H1 (cell line): ENCODE data around the gene METTL18. TPM values are rescaled to one million over a fixed set of nuclear protein-coding genes. Genes with fewer than 3 reads are reported as not detected.

Experiments used
- CTCF ChIA-PET: fragments of 300-600 bp; sonication (Branson Sonifier 250); formaldehyde crosslinking; loops from one replicate; lab custom pipeline; 2021; ENCODE audit not compliant: partially characterized antibody; lab: Charles Lee
- POLR2A ChIA-PET: fragments of 300-600 bp; sonication (Branson Sonifier 250); formaldehyde crosslinking; loops from one replicate; lab custom pipeline; 2021; ENCODE audit warnings: inconsistent platforms; ENCODE audit not compliant: partially characterized antibody; lab: Charles Lee
- DNase-seq, 2 experiments: peaks; one replicate each; pipeline versions ENCODE4 v3.0.0 to v3.0.0-alpha.2; 2010 to 2022; ENCODE audit warnings: low spot score in 2 of 2, low read depth in 1 of 2, mixed read lengths in 1 of 2
- FAIRE-seq: peaks from 2 replicates; lab custom pipeline; 2011; peaks lifted over from hg19 to GRCh38; lab: Jason Lieb, UNC
- H2AFZ ChIP-seq: 2 replicates; pipeline ENCODE4 v1.8.1; 2012; ENCODE audit warnings: low read length, inconsistent platforms
- H2AK5ac ChIP-seq: 2 replicates; pipeline ENCODE4 v1.6.1; 2013; ENCODE audit warnings: low read depth, low read length
- H2BK120ac ChIP-seq: replicated peaks from 2 replicates; pipeline ENCODE3; 2013; ENCODE audit warnings: low read depth, low read length, inconsistent platforms
- H2BK12ac ChIP-seq: 2 replicates; pipeline ENCODE4 v1.6.1; 2013; ENCODE audit warnings: low read depth, low read length
- H2BK15ac ChIP-seq: 2 replicates; pipeline ENCODE4 v1.6.1; 2013; ENCODE audit warnings: low read length
- H2BK20ac ChIP-seq: 2 replicates; pipeline ENCODE4 v1.6.1; 2013; ENCODE audit warnings: low read length
- H2BK5ac ChIP-seq: 2 replicates; pipeline ENCODE4 v1.6.1; 2013; ENCODE audit warnings: low read depth, low read length
- H3K14ac ChIP-seq: 2 replicates; pipeline ENCODE4 v1.6.1; 2013; ENCODE audit warnings: inconsistent platforms; ENCODE audit not compliant: insufficient read length
- H3K18ac ChIP-seq: 2 replicates; pipeline ENCODE4 v1.6.1; 2013; ENCODE audit warnings: low read length; ENCODE audit errors: extremely low read depth
- H3K23ac ChIP-seq: 2 replicates; pipeline ENCODE4 v1.6.1; 2013; ENCODE audit warnings: inconsistent platforms; ENCODE audit not compliant: insufficient read length
- H3K23me2 ChIP-seq: 2 replicates; pipeline ENCODE4 v1.6.1; 2013; ENCODE audit warnings: low read depth, low read length
- H3K27ac ChIP-seq: 2 replicates; pipeline ENCODE4 v1.6.1; 2011; ENCODE audit warnings: low read depth, low read length, inconsistent platforms
- H3K27me3 ChIP-seq, 4 experiments: replicated peaks in 1 of 4; 1 replicate in 1 of 4; 2 replicates in 3 of 4; pipeline versions ENCODE4 v1.6.1 to v1.8.1; 2011 to 2013; ENCODE audit warnings: low read length in 3 of 4, mild to moderate bottlenecking in 3 of 4, inconsistent platforms in 2 of 4, mixed read lengths in 2 of 4, moderate library complexity in 1 of 4; ENCODE audit not compliant: control insufficient read depth in 3 of 4, insufficient read depth in 3 of 4; ENCODE audit errors: extremely low read depth in 1 of 4
- H3K36me3 ChIP-seq, 4 experiments: 2 replicates each; pipeline versions ENCODE4 v1.6.1 to v1.8.1; 2011 to 2013; ENCODE audit warnings: mild to moderate bottlenecking in 4 of 4, low read length in 3 of 4, moderate library complexity in 2 of 4, control low read depth in 1 of 4, inconsistent platforms in 1 of 4; ENCODE audit not compliant: insufficient read depth in 4 of 4, control insufficient read depth in 2 of 4
- H3K4ac ChIP-seq: replicated peaks from 2 replicates; pipeline ENCODE3; 2013; ENCODE audit warnings: low read length, low read depth, mixed read lengths, inconsistent platforms; ENCODE audit not compliant: insufficient read length
- H3K4me1 ChIP-seq, 4 experiments: replicated peaks in 1 of 4; 1 replicate in 1 of 4; 2 replicates in 3 of 4; pipeline versions ENCODE4 v1.6.1 to v1.8.1; 2011 to 2013; ENCODE audit warnings: low read length in 3 of 4, inconsistent platforms in 2 of 4, mixed read lengths in 1 of 4; ENCODE audit not compliant: insufficient read depth in 4 of 4, control insufficient read depth in 3 of 4
- H3K4me2 ChIP-seq, 2 experiments: 2 replicates each; pipeline versions ENCODE4 v1.6.1 to v1.8.1; 2011 to 2013; ENCODE audit warnings: low read depth in 2 of 2, low read length in 2 of 2, control low read depth in 1 of 2, inconsistent platforms in 1 of 2, mild to moderate bottlenecking in 1 of 2; ENCODE audit not compliant: insufficient read depth in 1 of 2
- H3K4me3 ChIP-seq, 4 experiments: fragments of 200-600, 300-600 bp in 1 of 4; sonication (generic), shearing (Covaris generic), sonication (Bioruptor Twin) in 1 of 4; 2 replicates each; pipeline versions ENCODE4 v1.5.1 to v1.8.1; 2011 to 2016; ENCODE audit warnings: low read length in 4 of 4, low read depth in 3 of 4, control low read depth in 2 of 4, inconsistent platforms in 2 of 4, mild to moderate bottlenecking in 2 of 4, mixed read lengths in 1 of 4, moderate library complexity in 1 of 4; ENCODE audit not compliant: insufficient read depth in 2 of 4; ENCODE audit errors: extremely low read depth in 1 of 4
- H3K56ac ChIP-seq: replicated peaks from 2 replicates; pipeline ENCODE3; 2013; ENCODE audit warnings: low read depth, mild to moderate bottlenecking, mixed read lengths, low read length, inconsistent platforms; ENCODE audit not compliant: insufficient read length
- H3K79me1 ChIP-seq: 2 replicates; pipeline ENCODE4 v1.6.1; 2013; ENCODE audit warnings: low read depth, low read length, control low read depth
- H3K79me2 ChIP-seq, 2 experiments: 2 replicates each; pipeline versions ENCODE4 v1.6.1 to v1.8.1; 2012 to 2013; ENCODE audit warnings: low read length in 2 of 2, mild to moderate bottlenecking in 2 of 2, inconsistent platforms in 1 of 2; ENCODE audit not compliant: insufficient read depth in 2 of 2, control insufficient read depth in 1 of 2
- H3K9ac ChIP-seq, 4 experiments: replicated peaks in 1 of 4; 1 replicate in 1 of 4; 2 replicates in 3 of 4; pipeline versions ENCODE4 v1.6.1 to v1.8.1; 2011 to 2013; ENCODE audit warnings: low read depth in 3 of 4, low read length in 3 of 4, control low read depth in 2 of 4, mild to moderate bottlenecking in 2 of 4, moderate library complexity in 2 of 4, inconsistent platforms in 1 of 4; ENCODE audit errors: extremely low read depth in 1 of 4
- H3K9me3 ChIP-seq, 2 experiments: 2 replicates each; pipeline versions ENCODE4 v1.6.1 to v1.8.1; 2012 to 2013; ENCODE audit warnings: mild to moderate bottlenecking in 2 of 2, moderate library complexity in 2 of 2, control low read depth in 1 of 2, inconsistent platforms in 1 of 2, low read depth in 1 of 2, low read length in 1 of 2, mixed read lengths in 1 of 2; ENCODE audit not compliant: insufficient read depth in 2 of 2
- H4K20me1 ChIP-seq, 2 experiments: replicated peaks in 1 of 2; 2 replicates each; pipeline versions ENCODE3 to v1.8.1; 2011 to 2013; ENCODE audit warnings: inconsistent platforms in 2 of 2, low read length in 2 of 2, mild to moderate bottlenecking in 1 of 2; ENCODE audit not compliant: insufficient read depth in 2 of 2, control insufficient read depth in 1 of 2
- H4K5ac ChIP-seq: 2 replicates; pipeline ENCODE4 v1.6.1; 2013; ENCODE audit warnings: low read length, low read depth, mixed read lengths, inconsistent platforms; ENCODE audit not compliant: insufficient read length
- H4K8ac ChIP-seq: 2 replicates; pipeline ENCODE4 v1.8.0; 2013; ENCODE audit warnings: mild to moderate bottlenecking, moderate library complexity, low read length, inconsistent platforms; ENCODE audit not compliant: insufficient read depth; ENCODE audit errors: extremely low read depth
- H4K91ac ChIP-seq: replicated peaks from 2 replicates; pipeline ENCODE3; 2013; ENCODE audit warnings: low read length, mixed read lengths, inconsistent platforms; ENCODE audit not compliant: insufficient read length
- KDM5A ChIP-seq: fragments of 200-600 bp; IDR thresholded peaks from 2 replicates; pipeline ENCODE4 v1.7.1; 2012; ENCODE audit warnings: mild to moderate bottlenecking, low read length, inconsistent platforms, mixed read lengths
- NRF1 ChIP-seq: IDR thresholded peaks from 2 replicates; pipeline ENCODE4 v1.6.1; 2011; ENCODE audit warnings: mild to moderate bottlenecking, low read depth, low read length, improper control_type of control experiment
- ZNF274 ChIP-seq: IDR thresholded peaks from 2 replicates; pipeline ENCODE4 v1.7.0; 2012; ENCODE audit warnings: low read length, borderline replicate concordance; ENCODE audit errors: extremely low read depth
- WGBS, 2 experiments: shearing (Covaris generic) in 1 of 2; methylation state at CpG; one replicate each; pipeline versions ENCODE4 v1.1.6 to v1.1.7; 2013 to 2015; ENCODE audit warnings: low lambda C conversion rate in 2 of 2, mixed read lengths in 2 of 2, inconsistent platforms in 1 of 2, low coverage in 1 of 2, missing lambda C conversion rate in 1 of 2; ENCODE audit not compliant: insufficient replicate concordance in 2 of 2, insufficient coverage in 1 of 2, insufficient read length in 1 of 2; ENCODE audit errors: extremely low coverage in 1 of 2, missing lambda C conversion rate in 1 of 2; 5-methylcytosine and 5-hydroxymethylcytosine counted together
- polyA plus RNA-seq, 7 experiments: library from polyadenylated mRNA; depleted of rRNA in 3 of 7; stranded (reverse) in 5 of 7; unstranded in 2 of 7; fragments of >200 nt in 5 of 7; fragments of 200-250 nt in 2 of 7; gene quantifications; 1 replicate in 5 of 7; 2 replicates in 1 of 7; 4 replicates in 1 of 7; pipeline versions ENCODE4 v1.2.1 to v1.2.3, GENCODE V29; 2011 to 2013; ENCODE audit warnings: missing spikeins in 2 of 7, mixed read lengths in 2 of 7
- total RNA-seq: library from RNA; stranded (reverse); fragmentation: NEBNext Ultra II Directional; extraction: Animal tissue kit (Norgen Biotek cat#: 25700); gene quantifications from 2 replicates; pipeline ENCODE4 v1.2.1, GENCODE V29; 2021

The METTL18 gene
- total and polyA plus RNA-seq, 2 of the 8 experiments (the other 6 are each of a cell fraction or from before 2014, with no cell fraction given), result 1.4 to 7.6 TPM

DNA sequence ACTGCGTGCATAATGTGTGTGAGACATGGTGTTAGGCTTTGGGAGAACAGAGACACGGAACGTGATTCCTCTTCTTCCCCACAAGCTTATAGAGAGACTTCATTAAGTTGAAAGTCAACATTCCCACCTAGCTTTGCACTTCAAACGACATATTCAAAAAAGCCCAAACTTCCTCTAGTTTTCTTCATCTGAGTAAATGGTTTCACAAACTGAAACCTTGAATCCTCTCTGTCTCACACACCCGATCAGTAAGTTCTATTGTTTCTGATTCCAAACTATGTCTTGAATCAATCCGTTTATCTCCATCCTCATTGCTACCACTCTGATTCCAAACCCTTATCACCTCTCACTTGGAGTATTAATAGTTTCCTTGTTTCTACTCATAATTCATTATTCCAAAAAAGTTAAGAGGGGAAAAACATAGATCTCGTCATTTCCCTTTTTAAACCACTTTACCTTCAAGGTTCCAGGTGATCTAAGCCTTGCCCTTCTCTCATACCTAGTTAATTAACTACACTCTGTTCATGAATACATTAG is 1.6 kb upstream of the METTL18 start:
- peaks cover 0 to 40% of the 10 kb centered on the region in 2 experiments; a peak in 2 of 4 replicates for H3K79me2 ChIP-seq
- no peak for TF ChIP-seq ZNF274
- no peak for TF ChIP-seq NRF1
- no peak for TF ChIP-seq KDM5A

More for the DNA sequence above, 1.6 kb upstream of the METTL18 start:
- peaks cover 5% of the 10 kb centered on the region for H3K23me2 ChIP-seq
- DNase-seq, result no peak
- H3K56ac ChIP-seq, result no peak overlapping the region
- H4K20me1 ChIP-seq, result peaks cover 2% of the 10 kb centered on the region in 2 experiments
- 89% methylated on average over 7 of the region's 7 CpGs; no CpG with 5 or more reads in 1 of the 2 experiments for WGBS, 2 experiments
- H3K4me1 ChIP-seq, result peaks cover 0 to 6% (median 4%) of the 10 kb centered on the region in 4 experiments; a peak in 3 of 7 replicates
- H3K4me3 ChIP-seq, result peak overlapping the region; percentile 67 to 98 (median 90); a peak in 4 of 8 replicates
- H3K4ac ChIP-seq, result no peak overlapping the region
- FAIRE-seq, result no peak
- H2BK20ac ChIP-seq, result no peak overlapping the region
- no peak overlapping the region for H3K23ac ChIP-seq
- no peak overlapping the region for H2BK15ac ChIP-seq
- H3K9ac ChIP-seq, result peak overlapping the region in 1 of 4 experiments; percentile 1; a peak in 1 of 7 replicates
- no peak overlapping the region for H2BK120ac ChIP-seq
- H3K79me1 ChIP-seq, result peaks cover 2% of the 10 kb centered on the region; the same call in 1 of the 2 replicates
- H4K5ac ChIP-seq, result no peak overlapping the region
- no peak overlapping the region for H3K27ac ChIP-seq
- no peak overlapping the region for H2AK5ac ChIP-seq
- H4K91ac ChIP-seq, result no peak overlapping the region
- no peak overlapping the region for H2BK12ac ChIP-seq
- H3K14ac ChIP-seq, result no peak overlapping the region
- H3K9me3 ChIP-seq, result no peaks in the 10 kb centered on the region
- H2AFZ ChIP-seq, result no peak overlapping the region
- peaks cover 0 to 17% (median 0%) of the 10 kb centered on the region in 4 experiments; a peak in 1 of 8 replicates for H3K36me3 ChIP-seq
- POLR2A ChIA-PET, result interaction anchor here (3.0 kb wide), 1 partner anchor 98 kb away, joined by 12 read pairs; the partner anchor contains the start of gene SCYL3
- no peak overlapping the region for H2BK5ac ChIP-seq
- CTCF ChIA-PET, result interaction anchor here (1.5 to 2.2 kb wide), 3 partner anchors 13 to 44 kb away, joined by 3 to 10 read pairs (median 4); no protein-coding TSS in a partner anchor
- H4K8ac ChIP-seq, result no peak overlapping the region
- H3K18ac ChIP-seq, result no peak overlapping the region
- H3K27me3 ChIP-seq, result no peaks in the 10 kb centered on the region
- H3K4me2 ChIP-seq, result peak overlapping the region; percentile 77 to 78; a peak in 2 of 4 replicates
